ENCODE measurements around the gene ZCCHC10. TPM values are rescaled to one million over a fixed set of nuclear protein-coding genes. Genes with fewer than 3 reads are reported as not detected.

ZCCHC10 gene
- total and polyA plus RNA-seq, 10 of the 15 experiments (the other 5 are each of a cell fraction or from before 2014, with no cell fraction given) = 16.8 to 117 (median 53.5) TPM

GRCh38 chr5:133006653-133007052 lies 19.7 kb downstream of the ZCCHC10 start:
- DNase-seq (ENCODE audit: low read depth, low spot score) (no peak), FAIRE-seq (no peak), ATAC-seq (no peak)
- Histone ChIP-seq H3K9me3 (replicated peaks; ENCODE audit: control insufficient read depth, insufficient read depth, low read length) (no peaks in the 10 kb centered on the region), H3K27ac (ENCODE audit: control insufficient read depth, insufficient read depth) (no peak overlapping the region), H3K79me2 (ENCODE audit: control insufficient read depth, insufficient read depth, low read length) (no peaks in the 10 kb centered on the region), H3K9ac (ENCODE audit: control insufficient read depth, insufficient read depth, low read length) (no peak overlapping the region), H3K4me3 (no peak overlapping the region), H4K20me1 (ENCODE audit: control insufficient read depth, insufficient read depth) (no peaks in the 10 kb centered on the region), H2AFZ (ENCODE audit: control insufficient read depth, low read depth, low read length) (no peak overlapping the region), H3K36me3 (ENCODE audit: control insufficient read depth in 2 of 2, insufficient read depth in 2 of 2, low read length in 1 of 2) (no peaks in the 10 kb centered on the region; a peak in 2 of 4 replicates), H3K4me1 (ENCODE audit: control insufficient read depth, insufficient read depth, low read length) (no peaks in the 10 kb centered on the region), H3K27me3 (replicated peaks in 1 of 2; ENCODE audit: control insufficient read depth in 2 of 2, insufficient read depth in 2 of 2, low read length in 1 of 2) (no peaks in the 10 kb centered on the region), H3K4me2 (ENCODE audit: control insufficient read depth, insufficient read depth) (no peak overlapping the region)
- 0% methylated on average over 1 of the region's 1 CpG for WGBS (ENCODE audit: insufficient coverage, insufficient replicate concordance, low lambda C conversion rate, missing lambda C conversion rate)
- TF ChIP-seq MEF2B (IDR thresholded peaks at IDR 0.05; ENCODE audit: partially characterized antibody, poor library complexity, severe bottlenecking) (no peak), NBN (IDR thresholded peaks at IDR 0.05) (no peak), DPF2 (IDR thresholded peaks at IDR 0.05) (no peak), IRF5 (IDR thresholded peaks at IDR 0.05; ENCODE audit: borderline replicate concordance) (no peak), SKIL (IDR thresholded peaks at IDR 0.05; ENCODE audit: low read depth, poor library complexity, severe bottlenecking) (no peak), CTCF (IDR thresholded peaks at IDR 0.05 in 2 of 3, conservative IDR thresholded peaks at IDR 0.05 in 1 of 3; ENCODE audit: control insufficient read depth in 2 of 3, extremely low read depth in 1 of 3, insufficient read depth in 1 of 3, low read depth in 3 of 3, low read length in 3 of 3) (no peak), SMAD1 (IDR thresholded peaks at IDR 0.05; ENCODE audit: low read depth, partially characterized antibody) (no peak), SMARCA5 (IDR thresholded peaks at IDR 0.05) (no peak)
- no TSS peak for BruUV-seq (replicated peaks)
- POLR2A ChIA-PET = no interaction called here
- CTCF ChIA-PET = no interaction called here
- SMC1A ChIA-PET (ENCODE audit: uncharacterized antibody, unreplicated experiment) = no interaction called here
- intact Hi-C loops (cut with micrococcal nuclease; ENCODE audit: unreplicated experiment) (no loop called here), in situ Hi-C loops (cut with MboI) (no loop called here)
- RAD21 ChIA-PET (ENCODE audit: unreplicated experiment) = interaction anchor here (0.5 kb wide), 1 partner anchor 263 kb away, joined by 3 read pairs; no protein-coding TSS in a partner anchor
